K562 (cell line): ENCODE data around the gene RACK1. TPM values are rescaled to one million over a fixed set of nuclear protein-coding genes. Genes with fewer than 3 reads are reported as not detected.

Experiments
- BRD4 ChIP-seq: fragments of 200-600 bp; sonication (generic); IDR thresholded peaks from 2 replicates; pipeline ENCODE4 v1.6.1; 2017; ENCODE audit warnings: inconsistent platforms
- CC2D1A ChIP-seq: fragments of 450-650 bp; IDR thresholded peaks from 2 replicates; pipeline ENCODE4 v1.6.1; 2017; ENCODE audit warnings: mild to moderate bottlenecking
- DIDO1 ChIP-seq: fragments of 450-650 bp; IDR thresholded peaks from 2 replicates; pipeline ENCODE4 v1.6.1; 2016; ENCODE audit warnings: low read depth, missing biosample characterization, missing genetic modification characterization
- E2F6 ChIP-seq, 2 experiments: IDR thresholded peaks; 2 replicates each; pipeline ENCODE4 v1.6.1; 2011; ENCODE audit warnings: borderline replicate concordance in 1 of 2, control low read depth in 1 of 2, low read depth in 1 of 2, low read length in 1 of 2, mild to moderate bottlenecking in 1 of 2, mixed read lengths in 1 of 2, moderate library complexity in 1 of 2; ENCODE audit not compliant: insufficient read depth in 1 of 2, insufficient read length in 1 of 2, poor library complexity in 1 of 2, severe bottlenecking in 1 of 2; ENCODE audit errors: extremely low read depth in 1 of 2
- HNRNPK ChIP-seq: fragments of 200-400 bp; formaldehyde crosslinking; IDR thresholded peaks from one replicate; pipeline ENCODE4 v1.6.1; 2018; ENCODE audit warnings: mild to moderate bottlenecking, low read depth, low read length; ENCODE audit not compliant: poor library complexity, severe bottlenecking
- KDM5B ChIP-seq: fragments of 200-600 bp; sonication (generic); IDR thresholded peaks from 2 replicates; pipeline ENCODE4 v1.6.1; 2012; ENCODE audit warnings: low read depth, mild to moderate bottlenecking, moderate library complexity, low read length, control low read depth, inconsistent platforms; ENCODE audit not compliant: insufficient replicate concordance
- MTA3 ChIP-seq: fragments of 450-650 bp; formaldehyde crosslinking; IDR thresholded peaks from 2 replicates; pipeline ENCODE4 v1.6.1; 2017; ENCODE audit warnings: mild to moderate bottlenecking, borderline replicate concordance
- NFYB ChIP-seq: IDR thresholded peaks from 2 replicates; pipeline ENCODE4 v1.6.1; 2011; ENCODE audit warnings: mild to moderate bottlenecking, moderate library complexity; ENCODE audit not compliant: insufficient read length; ENCODE audit errors: extremely low read depth
- PATZ1 ChIP-seq: fragments of 250-450 bp; sonication (Bioruptor Pico); IDR thresholded peaks from 2 replicates; pipeline ENCODE4 v1.5.0; 2020; ENCODE audit warnings: mild to moderate bottlenecking, borderline replicate concordance
- POLR2AphosphoS5 ChIP-seq: IDR thresholded peaks from 2 replicates; pipeline ENCODE4 v1.6.1; 2011; ENCODE audit warnings: mild to moderate bottlenecking, low read depth, low read length, moderate library complexity; ENCODE audit not compliant: control insufficient read depth, insufficient read depth
- RCOR1 ChIP-seq, 2 experiments: IDR thresholded peaks; 2 replicates each; pipeline ENCODE4 v1.6.1; 2012; ENCODE audit warnings: low read depth in 2 of 2, low read length in 2 of 2, borderline replicate concordance in 1 of 2, improper control_type of control experiment in 1 of 2
- RERE ChIP-seq: sonication (generic); formaldehyde crosslinking; IDR thresholded peaks from 2 replicates; pipeline ENCODE4 v1.8.0; 2023; ENCODE audit warnings: missing genetic modification reagents, mild to moderate bottlenecking, borderline replicate concordance
- SRSF9 ChIP-seq: fragments of 200-400 bp; formaldehyde crosslinking; IDR thresholded peaks from 2 replicates; pipeline ENCODE4 v1.6.1; 2017; ENCODE audit warnings: low read depth, low read length, borderline replicate concordance
- SUPT5H ChIP-seq: fragments of 450-650 bp; IDR thresholded peaks from 2 replicates; pipeline ENCODE4 v1.6.1; 2016
- TFAP4 ChIP-seq: sonication (generic); formaldehyde crosslinking; IDR thresholded peaks from 2 replicates; pipeline ENCODE4 v1.8.0; 2022; ENCODE audit warnings: missing genetic modification reagents, mild to moderate bottlenecking, moderate library complexity, borderline replicate concordance
- ZC3H4 ChIP-seq: sonication (generic); formaldehyde crosslinking; IDR thresholded peaks from 2 replicates; pipeline ENCODE4 v1.9.0; 2021; ENCODE audit warnings: missing genetic modification reagents, borderline replicate concordance
- ZNF699 ChIP-seq: fragments of 250-450 bp; sonication (Bioruptor Pico); IDR thresholded peaks from 2 replicates; pipeline ENCODE4 v1.8.0; 2021; ENCODE audit warnings: mild to moderate bottlenecking, moderate library complexity; ENCODE audit not compliant: insufficient replicate concordance
- polyA plus RNA-seq, 8 experiments: library from polyadenylated mRNA; depleted of rRNA in 4 of 8; stranded (reverse) in 5 of 8; unstranded in 3 of 8; fragments of >200 nt; fragmentation: Nextera tagmentation in 2 of 8; fragmentation: Illumina TruSeq in 1 of 8; extraction: Ambion mirVana in 2 of 8; extraction: Trizol in 1 of 8; gene quantifications; 2 replicates each; pipeline versions ENCODE4 v1.2.1 to v1.2.3, GENCODE V29; 2011 to 2014; ENCODE audit warnings: inconsistent platforms in 1 of 8, missing spikeins in 1 of 8
- total RNA-seq, 7 experiments: library from RNA; depleted of rRNA in 6 of 7; stranded (reverse); fragments of >200 nt in 6 of 7; fragmentation: Illumina TruSeq in 2 of 7; extraction: Trizol in 2 of 7; gene quantifications; 2 replicates each; pipeline versions ENCODE4 v1.2.1 to v1.2.3, GENCODE V29; 2011 to 2021; ENCODE audit warnings: low replicate concordance in 1 of 7

RACK1 gene
- total and polyA plus RNA-seq, 9 of the 15 experiments (the other 6 are each of a cell fraction or from before 2014, with no cell fraction given), result 2,303 to 5,311 (median 3,833) TPM

GRCh38 chr5:181236954-181237641, 6.6 kb downstream of the RACK1 start (continued):
- TF ChIP-seq TFAP4 (CRISPR knock-in tag) (no peak), PATZ1 (CRISPR knock-in tag) (no peak), ZNF699 (CRISPR knock-in tag) (no peak), SUPT5H (peak; percentile 43), ZC3H4 (no peak), SRSF9 (no peak), DIDO1 (tag) (no peak), CC2D1A (no peak), BRD4 (no peak), E2F6 (IDR thresholded peaks at IDR 0.05; ENCODE audit: borderline replicate concordance in 1 of 2, extremely low read depth in 1 of 2, insufficient read depth in 1 of 2, insufficient read length in 1 of 2, low read depth in 1 of 2, low read length in 1 of 2, poor library complexity in 1 of 2, severe bottlenecking in 1 of 2) (no peak), MTA3 (no peak), KDM5B (peak; percentile 25), POLR2AphosphoS5 (peak; percentile 39; the same call in 1 of the 2 replicates), RCOR1 (IDR thresholded peaks at IDR 0.05; ENCODE audit: borderline replicate concordance in 1 of 2, low read depth in 2 of 2, low read length in 2 of 2) (no peak), RERE (CRISPR knock-in tag) (no peak), NFYB (no peak), HNRNPK (no peak)
